H9 (cell line): Measurements from ENCODE around the gene ANXA9. TPM values are rescaled to one million over a fixed set of nuclear protein-coding genes. Genes with fewer than 3 reads are reported as not detected.

Experiments
- DNase-seq: peaks from one replicate; pipeline ENCODE4 v3.0.0-alpha.2; 2017
- H2AFZ ChIP-seq: one replicate; pipeline ENCODE4 v1.6.1; 2013; ENCODE audit warnings: mild to moderate bottlenecking, low read length, control low read depth, moderate library complexity
- H2AK5ac ChIP-seq: 2 replicates; pipeline ENCODE4 v1.6.1; 2013; ENCODE audit warnings: low read length, control low read depth, mixed read lengths; ENCODE audit not compliant: insufficient read length
- H2BK120ac ChIP-seq: one replicate; pipeline ENCODE4 v1.6.1; 2013; ENCODE audit warnings: low read depth, mild to moderate bottlenecking, low read length, control low read depth, inconsistent platforms; ENCODE audit not compliant: poor library complexity, severe bottlenecking
- H2BK12ac ChIP-seq: 2 replicates; pipeline ENCODE4 v1.6.1; 2013; ENCODE audit warnings: low read length, control low read depth, mixed read lengths, low read depth; ENCODE audit not compliant: insufficient read length
- H2BK15ac ChIP-seq: 2 replicates; pipeline ENCODE4 v1.6.1; 2013; ENCODE audit warnings: low read depth, low read length, control low read depth
- H2BK20ac ChIP-seq: one replicate; pipeline ENCODE4 v1.6.1; 2013; ENCODE audit warnings: low read depth, mild to moderate bottlenecking, low read length, control low read depth, inconsistent platforms; ENCODE audit not compliant: poor library complexity, severe bottlenecking
- H2BK5ac ChIP-seq: 2 replicates; pipeline ENCODE4 v1.6.1; 2013; ENCODE audit warnings: low read length, control low read depth, mixed read lengths; ENCODE audit not compliant: insufficient read length
- H3K14ac ChIP-seq: 2 replicates; pipeline ENCODE4 v1.6.1; 2013; ENCODE audit warnings: low read length, control low read depth; ENCODE audit not compliant: insufficient read depth
- H3K18ac ChIP-seq: 2 replicates; pipeline ENCODE4 v1.6.1; 2013; ENCODE audit warnings: low read depth, mild to moderate bottlenecking, mixed read lengths, low read length, control low read depth; ENCODE audit not compliant: insufficient read length
- H3K23ac ChIP-seq: 2 replicates; pipeline ENCODE4 v1.6.1; 2013; ENCODE audit warnings: low read length, control low read depth, mixed read lengths, low read depth; ENCODE audit not compliant: insufficient read length
- H3K23me2 ChIP-seq: 2 replicates; pipeline ENCODE4 v1.6.1; 2013; ENCODE audit warnings: low read depth, mild to moderate bottlenecking, mixed read lengths, low read length, control low read depth; ENCODE audit not compliant: insufficient read length, poor library complexity, severe bottlenecking
- H3K27ac ChIP-seq: 2 replicates; pipeline ENCODE4 v1.5.1; 2013; ENCODE audit warnings: low read length, control low read depth, mixed read lengths, low read depth; ENCODE audit not compliant: insufficient read length
- H3K27me3 ChIP-seq: 2 replicates; pipeline ENCODE4 v1.6.1; 2013; ENCODE audit warnings: low read length, control low read depth, inconsistent platforms; ENCODE audit not compliant: insufficient read depth
- H3K4ac ChIP-seq: 2 replicates; pipeline ENCODE4 v1.6.1; 2013; ENCODE audit warnings: low read depth, mild to moderate bottlenecking, control low read depth, inconsistent platforms, low read length, moderate library complexity
- H3K4me1 ChIP-seq: 2 replicates; pipeline ENCODE4 v1.6.1; 2013; ENCODE audit warnings: low read length, control low read depth, inconsistent platforms; ENCODE audit not compliant: insufficient read depth
- H3K4me2 ChIP-seq: 2 replicates; pipeline ENCODE4 v1.6.1; 2013; ENCODE audit warnings: low read length, control low read depth, mixed read lengths; ENCODE audit not compliant: insufficient read length, insufficient read depth
- H3K56ac ChIP-seq: 2 replicates; pipeline ENCODE4 v1.6.1; 2013; ENCODE audit warnings: low read depth, mild to moderate bottlenecking, mixed read lengths, low read length, control low read depth; ENCODE audit not compliant: insufficient read length
- H3K79me1 ChIP-seq: 2 replicates; pipeline ENCODE4 v1.6.1; 2013; ENCODE audit warnings: low read depth, mild to moderate bottlenecking, moderate library complexity, low read length, control low read depth, inconsistent platforms; ENCODE audit not compliant: insufficient read depth, poor library complexity, severe bottlenecking
- H3K79me2 ChIP-seq: 2 replicates; pipeline ENCODE4 v1.6.1; 2013; ENCODE audit warnings: low read length, control low read depth, inconsistent platforms; ENCODE audit not compliant: insufficient read depth
- H3K9ac ChIP-seq: 2 replicates; pipeline ENCODE4 v1.6.1; 2013; ENCODE audit warnings: low read length, control low read depth, mixed read lengths; ENCODE audit not compliant: insufficient read length; ENCODE audit errors: extremely low read depth
- H3K9me3 ChIP-seq: one replicate; pipeline ENCODE4 v1.6.1; 2013; ENCODE audit warnings: low read depth, low read length, inconsistent platforms; ENCODE audit not compliant: control insufficient read depth
- H3T11ph ChIP-seq: one replicate; pipeline ENCODE4 v1.6.1; 2013; ENCODE audit warnings: mild to moderate bottlenecking, low read length, control low read depth, inconsistent platforms
- H4K20me1 ChIP-seq: one replicate; pipeline ENCODE4 v1.6.1; 2013; ENCODE audit not compliant: control insufficient read depth, insufficient read length, insufficient read depth
- H4K5ac ChIP-seq: 2 replicates; pipeline ENCODE4 v1.6.1; 2013; ENCODE audit warnings: low read depth, mild to moderate bottlenecking, mixed read lengths, low read length, control low read depth; ENCODE audit not compliant: insufficient read length
- H4K8ac ChIP-seq: replicated peaks from 2 replicates; pipeline ENCODE4 v1.6.1; 2013; ENCODE audit warnings: low read length, control low read depth, mixed read lengths, low read depth; ENCODE audit not compliant: insufficient read length
- H4K91ac ChIP-seq: 2 replicates; pipeline ENCODE4 v1.6.1; 2013; ENCODE audit warnings: low read depth, mild to moderate bottlenecking, moderate library complexity, mixed read lengths, low read length, control low read depth; ENCODE audit not compliant: insufficient read length
- H3K27ac Mint-ChIP-seq, 3 experiments: 2 replicates in 2 of 3; 3 replicates in 1 of 3; pipeline ENCODE4 v1.8.0; 2020 to 2021; ENCODE audit warnings: mixed read lengths in 3 of 3, mild to moderate bottlenecking in 1 of 3, moderate library complexity in 1 of 3
- H3K27me3 Mint-ChIP-seq: 2 replicates; pipeline ENCODE4 v1.8.0; 2021; ENCODE audit warnings: low read depth, mild to moderate bottlenecking, moderate library complexity, mixed read lengths
- H3K36me3 Mint-ChIP-seq, 3 experiments: 2 replicates in 2 of 3; 3 replicates in 1 of 3; pipeline ENCODE4 v1.8.0; 2020 to 2021; ENCODE audit warnings: low read depth in 3 of 3, mixed read lengths in 3 of 3; ENCODE audit not compliant: insufficient read depth in 1 of 3
- H3K4me1 Mint-ChIP-seq, 2 experiments: 2 replicates each; pipeline ENCODE4 v1.8.0; 2020; ENCODE audit warnings: mixed read lengths in 2 of 2
- H3K4me3 Mint-ChIP-seq, 2 experiments: 2 replicates in 1 of 2; 3 replicates in 1 of 2; pipeline ENCODE4 v1.8.0; 2020 to 2021; ENCODE audit warnings: mild to moderate bottlenecking in 2 of 2, mixed read lengths in 2 of 2, moderate library complexity in 1 of 2
- H3K9me3 Mint-ChIP-seq, 2 experiments: 2 replicates in 1 of 2; 3 replicates in 1 of 2; pipeline ENCODE4 v1.8.0; 2020; ENCODE audit warnings: mild to moderate bottlenecking in 2 of 2, mixed read lengths in 2 of 2, moderate library complexity in 1 of 2
- WGBS: extraction: QIAGEN DNeasy Blood & Tissue Kit; methylation state at CpG from one replicate; pipeline ENCODE4 v1.1.7; 2013; ENCODE audit warnings: missing lambda C conversion rate, low lambda C conversion rate, mixed read lengths; ENCODE audit not compliant: insufficient read length; ENCODE audit errors: extremely low coverage; 5-methylcytosine and 5-hydroxymethylcytosine counted together
- long read RNA-seq: library from polyadenylated mRNA; unstranded; transcript quantifications from one replicate; pipeline ENCODE4 v2.0.0, GENCODE V29; 2020
- total RNA-seq: library from RNA; stranded (reverse); gene quantifications from 2 replicates; pipeline ENCODE4 v1.2.1, GENCODE V29; 2021
- TF ChIP-seq, protein P1 (sequence below): fragments of 200-600 bp; sonication (generic); conservative IDR thresholded peaks from 3 replicates; pipeline ENCODE4 v1.8.0; 2021; ENCODE audit warnings: antibody characterized with exemption, mild to moderate bottlenecking

Gene ANXA9, protein sequence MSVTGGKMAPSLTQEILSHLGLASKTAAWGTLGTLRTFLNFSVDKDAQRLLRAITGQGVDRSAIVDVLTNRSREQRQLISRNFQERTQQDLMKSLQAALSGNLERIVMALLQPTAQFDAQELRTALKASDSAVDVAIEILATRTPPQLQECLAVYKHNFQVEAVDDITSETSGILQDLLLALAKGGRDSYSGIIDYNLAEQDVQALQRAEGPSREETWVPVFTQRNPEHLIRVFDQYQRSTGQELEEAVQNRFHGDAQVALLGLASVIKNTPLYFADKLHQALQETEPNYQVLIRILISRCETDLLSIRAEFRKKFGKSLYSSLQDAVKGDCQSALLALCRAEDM
- 0.81 and 0.92 TPM in 2 replicates for total RNA-seq
- long read RNA-seq, partial matches to known transcripts, result 0 of 11 reads
- long read RNA-seq, other reads (novel, unspliced or antisense), result 7 of 11 reads

DNA sequence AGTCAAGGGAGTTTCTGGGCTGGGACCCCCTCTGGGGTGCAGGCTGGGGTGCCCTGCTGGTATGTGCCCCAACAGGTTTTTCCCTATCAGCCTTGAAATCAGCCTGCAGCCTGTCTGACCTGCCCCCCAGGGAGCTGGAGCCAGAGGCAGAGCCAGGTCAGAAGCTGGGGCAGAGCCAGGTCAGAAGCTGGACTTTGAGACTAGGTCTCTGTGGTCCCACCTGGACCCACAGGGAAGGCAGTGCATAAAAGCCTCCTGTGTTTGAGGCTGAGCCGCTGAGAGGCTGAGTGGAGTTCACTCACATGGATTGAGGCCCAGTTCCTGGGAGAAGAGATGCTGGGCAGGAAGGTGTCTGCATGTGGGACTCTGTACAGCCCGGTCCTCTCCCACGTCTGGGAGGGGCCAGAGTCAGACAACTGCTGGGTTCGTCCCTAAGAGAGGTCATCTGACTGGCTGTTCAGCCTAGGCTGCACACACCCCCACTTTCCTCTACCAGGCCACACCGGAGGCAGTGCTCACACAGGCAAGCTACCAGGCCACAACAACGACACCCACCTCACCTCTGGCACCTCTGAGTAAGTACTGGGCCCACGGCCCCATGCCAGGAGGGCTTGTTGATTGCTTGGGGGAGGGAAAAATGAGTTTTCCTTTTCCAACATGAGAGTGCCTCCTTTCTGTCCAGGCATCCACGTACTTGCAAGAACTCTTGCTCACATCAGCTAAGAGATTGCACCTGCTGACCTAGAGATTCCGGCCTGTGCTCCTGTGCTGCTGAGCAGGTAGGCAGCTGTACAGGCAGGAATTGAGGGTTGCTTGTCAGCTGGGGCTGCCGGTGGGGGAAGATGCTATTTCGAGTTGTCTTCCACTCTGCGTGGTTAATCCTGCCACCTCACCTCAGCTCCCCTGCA is at the start of gene ANXA9:
TSS of gene ANXA9 (plus strand) at position 488 of the 908 bp plus-strand sequence. CDS start 814 bp downstream, outside the sequence.
- Histone ChIP-seq H3K56ac (no peak within 1 kb of the TSS), H3K79me2 (no peaks in the 10 kb centered on the region), H2BK12ac (no peak within 1 kb of the TSS), H3T11ph (no peak within 1 kb of the TSS), H3K79me1 (no peaks in the 10 kb centered on the region), H4K91ac (no peak within 1 kb of the TSS), H4K20me1 (no peaks in the 10 kb centered on the region), H2BK20ac (no peak within 1 kb of the TSS), H3K4me2 (peak within 1 kb of the TSS; percentile 32), H2AK5ac (no peak within 1 kb of the TSS), H3K27ac (no peak within 1 kb of the TSS), H3K9ac (no peak within 1 kb of the TSS), H3K9me3 (no peaks in the 10 kb centered on the region), H3K14ac (peak within 1 kb of the TSS; percentile 63), H3K27me3 (no peaks in the 10 kb centered on the region), H2BK5ac (no peak within 1 kb of the TSS), H2BK120ac (no peak within 1 kb of the TSS), H3K4ac (no peak within 1 kb of the TSS; the same call in 1 of the 2 replicates), H4K5ac (no peak within 1 kb of the TSS), H3K18ac (peak within 1 kb of the TSS; percentile 68), H2BK15ac (peak within 1 kb of the TSS; percentile 69; the same call in 1 of the 2 replicates), H3K23ac (no peak within 1 kb of the TSS), H3K23me2 (no peaks in the 10 kb centered on the region), H2AFZ (no peak within 1 kb of the TSS), H3K4me1 (peaks cover 16% of the 10 kb centered on the region; the same call in 1 of the 2 replicates), H4K8ac (no peak within 1 kb of the TSS)
- WGBS, result no CpG with 5 or more reads among the region's 12 CpGs
- Mint-ChIP-seq H3K4me3 (peak within 1 kb of the TSS in 1 of 2 experiments; percentile 5; a peak in 3 of 5 replicates), H3K27ac (peak within 1 kb of the TSS; percentile 63 to 91 (median 83); a peak in 6 of 7 replicates), H3K4me1 (peaks cover 35 to 41% of the 10 kb centered on the region in 2 experiments), H3K36me3 (no peaks in the 10 kb centered on the region), H3K9me3 (no peaks in the 10 kb centered on the region), H3K27me3 (no peaks in the 10 kb centered on the region)
- TF ChIP-seq, protein P1, sequence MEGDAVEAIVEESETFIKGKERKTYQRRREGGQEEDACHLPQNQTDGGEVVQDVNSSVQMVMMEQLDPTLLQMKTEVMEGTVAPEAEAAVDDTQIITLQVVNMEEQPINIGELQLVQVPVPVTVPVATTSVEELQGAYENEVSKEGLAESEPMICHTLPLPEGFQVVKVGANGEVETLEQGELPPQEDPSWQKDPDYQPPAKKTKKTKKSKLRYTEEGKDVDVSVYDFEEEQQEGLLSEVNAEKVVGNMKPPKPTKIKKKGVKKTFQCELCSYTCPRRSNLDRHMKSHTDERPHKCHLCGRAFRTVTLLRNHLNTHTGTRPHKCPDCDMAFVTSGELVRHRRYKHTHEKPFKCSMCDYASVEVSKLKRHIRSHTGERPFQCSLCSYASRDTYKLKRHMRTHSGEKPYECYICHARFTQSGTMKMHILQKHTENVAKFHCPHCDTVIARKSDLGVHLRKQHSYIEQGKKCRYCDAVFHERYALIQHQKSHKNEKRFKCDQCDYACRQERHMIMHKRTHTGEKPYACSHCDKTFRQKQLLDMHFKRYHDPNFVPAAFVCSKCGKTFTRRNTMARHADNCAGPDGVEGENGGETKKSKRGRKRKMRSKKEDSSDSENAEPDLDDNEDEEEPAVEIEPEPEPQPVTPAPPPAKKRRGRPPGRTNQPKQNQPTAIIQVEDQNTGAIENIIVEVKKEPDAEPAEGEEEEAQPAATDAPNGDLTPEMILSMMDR, result no peak
- DNase-seq, result no peak
